ENCODE data around the gene ITPRID2.

ITPRID2 gene

GRCh38 chr2:181882246-181883020 lies 9.1 kb upstream of the ITPRID2 start:
- DNase-seq = no peak

GRCh38 chr2:181884601-181885000 lies 6.9 kb upstream of the ITPRID2 start:
- DNase-seq = no peak

- no peak for DNase-seq
Measured at GRCh38 chr2:181885096-181885495, 6.4 kb upstream of the ITPRID2 start.

- no peak for DNase-seq
Measured at GRCh38 chr2:181886192-181886591, 5.3 kb upstream of the ITPRID2 start.

GRCh38 chr2:181887045-181887444 lies 4.5 kb upstream of the ITPRID2 start:
- no peak for DNase-seq

- DNase-seq = no peak
Measured at GRCh38 chr2:181889776-181890175, 1.8 kb upstream of the ITPRID2 start.

GRCh38 chr2:181890271-181890670 lies 1.3 kb upstream of the ITPRID2 start:
- DNase-seq = no peak

- DNase-seq = peak; percentile 62 to 63
Measured at GRCh38 chr2:181891966-181892798, 652 bp downstream of the ITPRID2 start.

- DNase-seq = no peak
Measured at GRCh38 chr2:181892799-181893435, 1.4 kb downstream of the ITPRID2 start.

GRCh38 chr2:181894381-181894780 lies 2.9 kb downstream of the ITPRID2 start:
- DNase-seq = no peak

- no peak for DNase-seq
Measured at GRCh38 chr2:181895818-181896217, 4.3 kb downstream of the ITPRID2 start.

GRCh38 chr2:181896286-181896685 lies 4.8 kb downstream of the ITPRID2 start:
- no peak for DNase-seq

GRCh38 chr2:181900007-181900651 lies 8.6 kb downstream of the ITPRID2 start:
- no peak for DNase-seq

- DNase-seq = no peak
Measured at GRCh38 chr2:181902625-181903024, 11.1 kb downstream of the ITPRID2 start.

GRCh38 chr2:181904022-181904632 lies 12.6 kb downstream of the ITPRID2 start:
- no peak for DNase-seq

GRCh38 chr2:181907057-181907456 lies 15.5 kb downstream of the ITPRID2 start:
- no peak for DNase-seq

- DNase-seq = no peak
Measured at GRCh38 chr2:181907635-181908034, 16.1 kb downstream of the ITPRID2 start.

GRCh38 chr2:181910028-181910831 lies 18.7 kb downstream of the ITPRID2 start:
- DNase-seq = no peak

GRCh38 chr2:181911830-181912229 lies 20.3 kb downstream of the ITPRID2 start:
- no peak for DNase-seq

- DNase-seq = no peak
Measured at GRCh38 chr2:181915102-181915501, 23.6 kb downstream of the ITPRID2 start.
